Measurements from ENCODE around the gene MAP3K2.

- TF ChIP-seq CTCF (IDR thresholded peaks at IDR 0.05) (no peak), POLR2A (IDR thresholded peaks at IDR 0.05) (no peak)
Measured at GRCh38 chr2:127256866-127257265, 130.9 kb downstream of the MAP3K2 start.

Measured in esophagus squamous epithelium (tissue), 4 donors.